GM12878 (cell line): ENCODE results near the gene NFKB2. TPM values are rescaled to one million over a fixed set of nuclear protein-coding genes. Genes with fewer than 3 reads are reported as not detected.

Source experiments
- ATAC-seq: fragments of 200-7000 bp; cut with Tn5 transposase; 3 replicates; pipeline ENCODE4 v1.9.1; 2020; ENCODE audit warnings: mild to moderate bottlenecking, moderate library complexity
- BruUV-seq: library from RNA; stranded (reverse); fragments of 400-500 nt; replicated peaks from 2 replicates; lab custom pipeline; 2021; lab: Mats Ljungman, UMichigan
- CTCF ChIA-PET: fragments of 300-600 bp; sonication (Branson Sonifier 250); formaldehyde crosslinking; extraction: SDS; loops from one replicate; lab custom pipeline; 2021; ENCODE audit warnings: inconsistent platforms; lab: Yijun Ruan, JAX
- POLR2A ChIA-PET: fragments of 350-600 bp; formaldehyde crosslinking; extraction: SDS; loops from one replicate; lab custom pipeline; 2021; ENCODE audit warnings: inconsistent platforms; lab: Charles Lee
- RAD21 ChIA-PET: fragments of 300-600 bp; sonication (Branson Sonifier 250); formaldehyde crosslinking; loops from one replicate; lab custom pipeline; 2023; ENCODE audit warnings: antibody characterized with exemption; ENCODE audit not compliant: unreplicated experiment; lab: Charles Lee
- SMC1A ChIA-PET: fragments of 300-600 bp; sonication (Branson Sonifier 250); formaldehyde crosslinking; loops from one replicate; lab custom pipeline; 2023; ENCODE audit not compliant: unreplicated experiment, uncharacterized antibody; lab: Charles Lee
- DNase-seq: peaks from one replicate; pipeline ENCODE4 v3.0.0-alpha.2; 2011; ENCODE audit warnings: low read depth, low spot score
- FAIRE-seq: peaks from 3 replicates; lab custom pipeline; 2011; peaks lifted over from hg19 to GRCh38; lab: Jason Lieb, UNC
- H2AFZ ChIP-seq: 2 replicates; pipeline ENCODE4 v1.6.0; 2011; ENCODE audit warnings: low read depth, low read length, control low read depth; ENCODE audit not compliant: control insufficient read depth
- H3K27ac ChIP-seq: 2 replicates; pipeline ENCODE4 v1.5.1; 2011; ENCODE audit warnings: control low read depth; ENCODE audit not compliant: control insufficient read depth, insufficient read depth
- H3K27me3 ChIP-seq, 2 experiments: replicated peaks in 1 of 2; 2 replicates each; pipeline versions ENCODE4 v1.6.0 to v1.6.1; 2011; ENCODE audit warnings: low read length in 1 of 2; ENCODE audit not compliant: control insufficient read depth in 2 of 2, insufficient read depth in 2 of 2
- H3K36me3 ChIP-seq, 2 experiments: 2 replicates each; pipeline ENCODE4 v1.5.1; 2011; ENCODE audit warnings: low read length in 1 of 2; ENCODE audit not compliant: control insufficient read depth in 2 of 2, insufficient read depth in 2 of 2
- H3K4me1 ChIP-seq: 2 replicates; pipeline ENCODE4 v1.6.1; 2011; ENCODE audit warnings: mild to moderate bottlenecking, low read length, moderate library complexity, mixed read lengths; ENCODE audit not compliant: control insufficient read depth, insufficient read depth
- H3K4me2 ChIP-seq: 2 replicates; pipeline ENCODE4 v1.6.0; 2011; ENCODE audit warnings: control low read depth; ENCODE audit not compliant: control insufficient read depth, insufficient read depth
- H3K4me3 ChIP-seq: fragments of 200-600 bp; sonication (generic); 2 replicates; pipeline ENCODE4 v1.5.1; 2016
- H3K79me2 ChIP-seq: 2 replicates; pipeline ENCODE4 v1.6.0; 2011; ENCODE audit warnings: low read length; ENCODE audit not compliant: control insufficient read depth, insufficient read depth
- H3K9ac ChIP-seq: 2 replicates; pipeline ENCODE4 v1.8.0; 2011; ENCODE audit warnings: low read length, control low read depth, mixed read lengths; ENCODE audit not compliant: control insufficient read depth, insufficient read depth
- H3K9me3 ChIP-seq: replicated peaks from 3 replicates; pipeline ENCODE4 v1.5.1; 2011; ENCODE audit warnings: mild to moderate bottlenecking, low read length; ENCODE audit not compliant: control insufficient read depth, insufficient read depth
- H4K20me1 ChIP-seq: 2 replicates; pipeline ENCODE4 v1.6.0; 2011; ENCODE audit not compliant: control insufficient read depth, insufficient read depth
- ASH2L ChIP-seq: fragments of 300-600, 200-600 bp; sonication (generic); IDR thresholded peaks from 2 replicates; pipeline ENCODE4 v1.6.1; 2017; ENCODE audit warnings: low read depth, mild to moderate bottlenecking, borderline replicate concordance
- E2F8 ChIP-seq: fragments of 450-650 bp; IDR thresholded peaks from 2 replicates; pipeline ENCODE4 v1.6.1; 2018; ENCODE audit warnings: mild to moderate bottlenecking, low read depth, moderate library complexity; ENCODE audit not compliant: partially characterized antibody
- IKZF2 ChIP-seq, 2 experiments: fragments of 450-650 bp; IDR thresholded peaks; 2 replicates each; pipeline ENCODE4 v1.6.1; 2017; ENCODE audit warnings: mild to moderate bottlenecking in 2 of 2, moderate library complexity in 2 of 2
- JUNB ChIP-seq: IDR thresholded peaks from 2 replicates; pipeline ENCODE4 v1.6.1; 2016; ENCODE audit warnings: antibody characterized with exemption, mild to moderate bottlenecking
- MEF2A ChIP-seq: IDR thresholded peaks from 2 replicates; pipeline ENCODE4 v1.6.1; 2011; ENCODE audit warnings: low read depth, mild to moderate bottlenecking, low read length, moderate library complexity; ENCODE audit not compliant: insufficient read depth
- NFXL1 ChIP-seq: fragments of 450-650 bp; IDR thresholded peaks from 2 replicates; pipeline ENCODE4 v1.6.1; 2017; ENCODE audit warnings: antibody characterized with exemption, mild to moderate bottlenecking, borderline replicate concordance
- NRF1 ChIP-seq: conservative IDR thresholded peaks from 2 replicates; pipeline ENCODE4 v1.6.1; 2011; ENCODE audit warnings: mild to moderate bottlenecking, low read depth, low read length, improper control_type of control experiment
- PML ChIP-seq: IDR thresholded peaks from 2 replicates; pipeline ENCODE4 v1.6.1; 2012; ENCODE audit warnings: low read length, inconsistent platforms
- ZBTB4 ChIP-seq: fragments of 450-650 bp; formaldehyde crosslinking; IDR thresholded peaks from 2 replicates; pipeline ENCODE4 v1.4.0; 2022; ENCODE audit warnings: mild to moderate bottlenecking, moderate library complexity
- ZNF274 ChIP-seq: IDR thresholded peaks from one replicate; pipeline ENCODE4 v1.8.0; 2011; ENCODE audit not compliant: insufficient read length, insufficient read depth
- WGBS: methylation state at CpG from one replicate; pipeline ENCODE4 v1.1.6; 2016; ENCODE audit warnings: low lambda C conversion rate; ENCODE audit not compliant: insufficient replicate concordance, insufficient coverage; ENCODE audit errors: missing lambda C conversion rate; 5-methylcytosine and 5-hydroxymethylcytosine counted together
- in situ Hi-C: fragments of 300-500 bp; cut with MboI; formaldehyde crosslinking; loops from 9 replicates; pipeline ENCODE4 v1.14.3; 2018; ENCODE audit warnings: mixed read lengths
- intact Hi-C: fragments of 100-400 bp; cut with micrococcal nuclease; formaldehyde crosslinking; loops from one replicate; pipeline ENCODE4 v1.14.2; 2022; ENCODE audit not compliant: unreplicated experiment
- polyA plus RNA-seq, 11 experiments: library from polyadenylated mRNA; depleted of rRNA in 4 of 11; unstranded in 6 of 11; stranded (reverse) in 5 of 11; fragments of >200 nt; fragmentation: Nextera tagmentation in 4 of 11; fragmentation: Illumina TruSeq in 1 of 11; extraction: Ambion mirVana in 4 of 11; extraction: Trizol in 1 of 11; gene quantifications; 1 replicate in 1 of 11; 2 replicates in 10 of 11; pipeline versions ENCODE4 v1.2.1 to v1.2.3, GENCODE V29; 2011 to 2016; ENCODE audit warnings: inconsistent platforms in 2 of 11, missing spikeins in 2 of 11, low read depth in 1 of 11
- total RNA-seq, 4 experiments: library from RNA; depleted of rRNA in 3 of 4; stranded (reverse); fragments of >200 nt in 3 of 4; fragmentation: Illumina TruSeq in 1 of 4; extraction: Trizol in 1 of 4; gene quantifications; 2 replicates each; pipeline versions ENCODE4 v1.2.1 to v1.2.3, GENCODE V29; 2013 to 2021

The NFKB2 gene
- total and polyA plus RNA-seq, 10 of the 15 experiments (the other 5 are each of a cell fraction or from before 2014, with no cell fraction given) = 0.56 to 144 (median 49.4) TPM

GRCh38 chr10:102425444-102425843 lies 29.9 kb downstream of the NFKB2 start:
- peaks cover 2% of the 10 kb centered on the region; the same call in 1 of the 2 replicates for H4K20me1 ChIP-seq
- BruUV-seq = no TSS peak
- ChIA-PET SMC1A (no interaction called here), RAD21 (interaction anchor here (1.0 kb wide), 1 partner anchor 54 kb away, joined by 3 read pairs; no protein-coding TSS in a partner anchor), POLR2A (interaction anchor here (1.2 to 2.2 kb wide), 2 partner anchors 25 to 78 kb away, joined by 4 to 5 read pairs; partner anchors contain the start of gene C10orf95), CTCF (interaction anchor here (1.0 kb wide), 1 partner anchor 196 kb away, joined by 4 read pairs; no protein-coding TSS in a partner anchor)
- peaks cover 0 to 5% of the 10 kb centered on the region in 2 experiments; a peak in 2 of 4 replicates for H3K36me3 ChIP-seq
- ATAC-seq (no peak), FAIRE-seq (no peak), DNase-seq (no peak)
- H3K27ac ChIP-seq = no peak overlapping the region
- intact Hi-C loops = no loop called here
- H3K9ac ChIP-seq = no peak overlapping the region
- peaks cover 10% of the 10 kb centered on the region for H3K4me1 ChIP-seq
- no peak overlapping the region for H3K4me2 ChIP-seq
- no peak overlapping the region for H2AFZ ChIP-seq
- no peak overlapping the region for H3K4me3 ChIP-seq
- peaks cover 7% of the 10 kb centered on the region for H3K79me2 ChIP-seq
- H3K9me3 ChIP-seq = no peaks in the 10 kb centered on the region
- in situ Hi-C loops = no loop called here
- TF ChIP-seq MEF2A = no peak
- no peak for TF ChIP-seq ZNF274
- TF ChIP-seq ZBTB4 (CRISPR knock-in tag) = no peak
- TF ChIP-seq E2F8 = no peak
- TF ChIP-seq PML = no peak
- TF ChIP-seq JUNB = no peak
- no peak for TF ChIP-seq IKZF2 (IDR thresholded peaks at IDR 0.05)
- TF ChIP-seq NRF1 = no peak
- TF ChIP-seq NFXL1 = no peak
- TF ChIP-seq ASH2L = no peak
- H3K27me3 ChIP-seq = no peaks in the 10 kb centered on the region
- 100% methylated on average over 1 of the region's 1 CpG for WGBS
